H9 (cell line): ENCODE results near the gene HCRT. TPM values are rescaled to one million over a fixed set of nuclear protein-coding genes. Genes with fewer than 3 reads are reported as not detected.

ENCODE experiments used
- DNase-seq: peaks from one replicate; pipeline ENCODE4 v3.0.0-alpha.2; 2017
- H2AFZ ChIP-seq: one replicate; pipeline ENCODE4 v1.6.1; 2013; ENCODE audit warnings: mild to moderate bottlenecking, low read length, control low read depth, moderate library complexity
- H2AK5ac ChIP-seq: 2 replicates; pipeline ENCODE4 v1.6.1; 2013; ENCODE audit warnings: low read length, control low read depth, mixed read lengths; ENCODE audit not compliant: insufficient read length
- H2BK120ac ChIP-seq: one replicate; pipeline ENCODE4 v1.6.1; 2013; ENCODE audit warnings: low read depth, mild to moderate bottlenecking, low read length, control low read depth, inconsistent platforms; ENCODE audit not compliant: poor library complexity, severe bottlenecking
- H2BK12ac ChIP-seq: 2 replicates; pipeline ENCODE4 v1.6.1; 2013; ENCODE audit warnings: low read length, control low read depth, mixed read lengths, low read depth; ENCODE audit not compliant: insufficient read length
- H2BK15ac ChIP-seq: 2 replicates; pipeline ENCODE4 v1.6.1; 2013; ENCODE audit warnings: low read depth, low read length, control low read depth
- H2BK20ac ChIP-seq: one replicate; pipeline ENCODE4 v1.6.1; 2013; ENCODE audit warnings: low read depth, mild to moderate bottlenecking, low read length, control low read depth, inconsistent platforms; ENCODE audit not compliant: poor library complexity, severe bottlenecking
- H2BK5ac ChIP-seq: 2 replicates; pipeline ENCODE4 v1.6.1; 2013; ENCODE audit warnings: low read length, control low read depth, mixed read lengths; ENCODE audit not compliant: insufficient read length
- H3K14ac ChIP-seq: 2 replicates; pipeline ENCODE4 v1.6.1; 2013; ENCODE audit warnings: low read length, control low read depth; ENCODE audit not compliant: insufficient read depth
- H3K18ac ChIP-seq: 2 replicates; pipeline ENCODE4 v1.6.1; 2013; ENCODE audit warnings: low read depth, mild to moderate bottlenecking, mixed read lengths, low read length, control low read depth; ENCODE audit not compliant: insufficient read length
- H3K23ac ChIP-seq: 2 replicates; pipeline ENCODE4 v1.6.1; 2013; ENCODE audit warnings: low read length, control low read depth, mixed read lengths, low read depth; ENCODE audit not compliant: insufficient read length
- H3K23me2 ChIP-seq: 2 replicates; pipeline ENCODE4 v1.6.1; 2013; ENCODE audit warnings: low read depth, mild to moderate bottlenecking, mixed read lengths, low read length, control low read depth; ENCODE audit not compliant: insufficient read length, poor library complexity, severe bottlenecking
- H3K27ac ChIP-seq: 2 replicates; pipeline ENCODE4 v1.5.1; 2013; ENCODE audit warnings: low read length, control low read depth, mixed read lengths, low read depth; ENCODE audit not compliant: insufficient read length
- H3K27me3 ChIP-seq: 2 replicates; pipeline ENCODE4 v1.6.1; 2013; ENCODE audit warnings: low read length, control low read depth, inconsistent platforms; ENCODE audit not compliant: insufficient read depth
- H3K4ac ChIP-seq: 2 replicates; pipeline ENCODE4 v1.6.1; 2013; ENCODE audit warnings: low read depth, mild to moderate bottlenecking, control low read depth, inconsistent platforms, low read length, moderate library complexity
- H3K4me1 ChIP-seq: 2 replicates; pipeline ENCODE4 v1.6.1; 2013; ENCODE audit warnings: low read length, control low read depth, inconsistent platforms; ENCODE audit not compliant: insufficient read depth
- H3K4me2 ChIP-seq: 2 replicates; pipeline ENCODE4 v1.6.1; 2013; ENCODE audit warnings: low read length, control low read depth, mixed read lengths; ENCODE audit not compliant: insufficient read length, insufficient read depth
- H3K56ac ChIP-seq: 2 replicates; pipeline ENCODE4 v1.6.1; 2013; ENCODE audit warnings: low read depth, mild to moderate bottlenecking, mixed read lengths, low read length, control low read depth; ENCODE audit not compliant: insufficient read length
- H3K79me1 ChIP-seq: 2 replicates; pipeline ENCODE4 v1.6.1; 2013; ENCODE audit warnings: low read depth, mild to moderate bottlenecking, moderate library complexity, low read length, control low read depth, inconsistent platforms; ENCODE audit not compliant: insufficient read depth, poor library complexity, severe bottlenecking
- H3K79me2 ChIP-seq: 2 replicates; pipeline ENCODE4 v1.6.1; 2013; ENCODE audit warnings: low read length, control low read depth, inconsistent platforms; ENCODE audit not compliant: insufficient read depth
- H3K9ac ChIP-seq: 2 replicates; pipeline ENCODE4 v1.6.1; 2013; ENCODE audit warnings: low read length, control low read depth, mixed read lengths; ENCODE audit not compliant: insufficient read length; ENCODE audit errors: extremely low read depth
- H3K9me3 ChIP-seq: one replicate; pipeline ENCODE4 v1.6.1; 2013; ENCODE audit warnings: low read depth, low read length, inconsistent platforms; ENCODE audit not compliant: control insufficient read depth
- H3T11ph ChIP-seq: one replicate; pipeline ENCODE4 v1.6.1; 2013; ENCODE audit warnings: mild to moderate bottlenecking, low read length, control low read depth, inconsistent platforms
- H4K20me1 ChIP-seq: one replicate; pipeline ENCODE4 v1.6.1; 2013; ENCODE audit not compliant: control insufficient read depth, insufficient read length, insufficient read depth
- H4K5ac ChIP-seq: 2 replicates; pipeline ENCODE4 v1.6.1; 2013; ENCODE audit warnings: low read depth, mild to moderate bottlenecking, mixed read lengths, low read length, control low read depth; ENCODE audit not compliant: insufficient read length
- H4K8ac ChIP-seq: replicated peaks from 2 replicates; pipeline ENCODE4 v1.6.1; 2013; ENCODE audit warnings: low read length, control low read depth, mixed read lengths, low read depth; ENCODE audit not compliant: insufficient read length
- H4K91ac ChIP-seq: 2 replicates; pipeline ENCODE4 v1.6.1; 2013; ENCODE audit warnings: low read depth, mild to moderate bottlenecking, moderate library complexity, mixed read lengths, low read length, control low read depth; ENCODE audit not compliant: insufficient read length
- H3K27ac Mint-ChIP-seq, 3 experiments: 2 replicates in 2 of 3; 3 replicates in 1 of 3; pipeline ENCODE4 v1.8.0; 2020 to 2021; ENCODE audit warnings: mixed read lengths in 3 of 3, mild to moderate bottlenecking in 1 of 3, moderate library complexity in 1 of 3
- H3K27me3 Mint-ChIP-seq: 2 replicates; pipeline ENCODE4 v1.8.0; 2021; ENCODE audit warnings: low read depth, mild to moderate bottlenecking, moderate library complexity, mixed read lengths
- H3K36me3 Mint-ChIP-seq, 3 experiments: 2 replicates in 2 of 3; 3 replicates in 1 of 3; pipeline ENCODE4 v1.8.0; 2020 to 2021; ENCODE audit warnings: low read depth in 3 of 3, mixed read lengths in 3 of 3; ENCODE audit not compliant: insufficient read depth in 1 of 3
- H3K4me1 Mint-ChIP-seq, 2 experiments: 2 replicates each; pipeline ENCODE4 v1.8.0; 2020; ENCODE audit warnings: mixed read lengths in 2 of 2
- H3K4me3 Mint-ChIP-seq, 2 experiments: 2 replicates in 1 of 2; 3 replicates in 1 of 2; pipeline ENCODE4 v1.8.0; 2020 to 2021; ENCODE audit warnings: mild to moderate bottlenecking in 2 of 2, mixed read lengths in 2 of 2, moderate library complexity in 1 of 2
- H3K9me3 Mint-ChIP-seq, 2 experiments: 2 replicates in 1 of 2; 3 replicates in 1 of 2; pipeline ENCODE4 v1.8.0; 2020; ENCODE audit warnings: mild to moderate bottlenecking in 2 of 2, mixed read lengths in 2 of 2, moderate library complexity in 1 of 2
- WGBS: extraction: QIAGEN DNeasy Blood & Tissue Kit; methylation state at CpG from one replicate; pipeline ENCODE4 v1.1.7; 2013; ENCODE audit warnings: missing lambda C conversion rate, low lambda C conversion rate, mixed read lengths; ENCODE audit not compliant: insufficient read length; ENCODE audit errors: extremely low coverage; 5-methylcytosine and 5-hydroxymethylcytosine counted together
- total RNA-seq: library from RNA; stranded (reverse); gene quantifications from 2 replicates; pipeline ENCODE4 v1.2.1, GENCODE V29; 2021
- TF ChIP-seq, protein P1 (sequence below): fragments of 200-600 bp; sonication (generic); conservative IDR thresholded peaks from 3 replicates; pipeline ENCODE4 v1.8.0; 2021; ENCODE audit warnings: antibody characterized with exemption, mild to moderate bottlenecking

The HCRT gene
- total RNA-seq, 1 experiment from 2014 or later, result not detected

DNA sequence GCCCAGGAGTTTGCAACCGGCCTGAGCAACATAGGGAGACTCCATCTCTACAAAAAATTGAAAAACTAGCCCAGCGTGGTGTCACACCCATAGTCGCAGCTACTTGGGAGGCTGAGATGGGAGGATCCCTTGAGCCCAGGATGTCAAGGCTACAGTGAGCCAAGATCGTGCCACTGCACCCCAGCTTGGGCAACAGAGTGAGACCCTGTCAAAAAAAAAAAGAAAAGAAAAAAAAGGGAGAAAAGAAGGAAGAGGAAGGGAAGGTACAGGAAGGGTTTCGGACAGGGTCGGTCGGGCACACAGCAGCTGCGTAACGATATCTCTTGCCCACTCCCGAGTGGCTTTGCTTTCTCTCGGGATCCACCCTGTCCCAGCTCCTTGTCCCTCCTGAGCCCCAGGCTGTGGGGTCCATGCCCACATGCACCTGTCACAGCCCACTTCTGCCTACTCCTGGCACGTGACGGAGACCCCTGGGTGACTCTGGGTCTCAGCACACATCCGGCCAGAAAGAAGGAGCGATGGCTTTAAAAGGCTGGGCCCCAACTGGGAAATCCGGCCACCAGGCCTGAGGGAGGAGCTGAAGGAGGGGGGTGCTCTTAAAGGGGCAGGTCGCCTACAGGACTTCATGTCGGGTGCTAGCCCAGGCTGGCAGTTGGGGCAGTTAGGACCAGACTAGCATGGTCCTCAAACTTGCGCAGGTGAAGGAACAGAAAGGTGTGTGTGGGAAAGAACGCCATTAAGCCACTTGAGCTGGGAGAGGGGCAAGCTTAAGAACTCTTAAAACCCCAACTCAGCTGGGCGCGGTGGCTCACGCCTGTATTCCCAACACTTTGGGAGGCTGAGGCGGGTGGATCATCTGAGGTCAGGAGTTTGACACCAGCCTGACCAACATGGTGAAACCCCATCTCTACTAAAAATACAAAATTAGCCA, 9.0 kb upstream of the HCRT start, which contains the start of gene GHDC:
GHDC (minus strand) TSS at position 526 of the 931 bp plus-strand sequence. CDS start 913 bp downstream, outside the sequence.
- no peak within 1 kb of the TSS for H3K9ac ChIP-seq
- no peak within 1 kb of the TSS for H4K5ac ChIP-seq
- H2BK15ac ChIP-seq, result no peak within 1 kb of the TSS
- no peaks in the 10 kb centered on the region for H3K9me3 ChIP-seq
- H3K4me1 ChIP-seq, result no peaks in the 10 kb centered on the region
- peak within 1 kb of the TSS; percentile 69 for H3K4me2 ChIP-seq
- no peaks in the 10 kb centered on the region for H3K79me1 ChIP-seq
- H3K14ac ChIP-seq, result peak within 1 kb of the TSS; percentile 23; the same call in 1 of the 2 replicates
- no peaks in the 10 kb centered on the region for H3K27me3 ChIP-seq
- H3K9me3 Mint-ChIP-seq, result no peaks in the 10 kb centered on the region
- H3K27ac ChIP-seq, result no peak within 1 kb of the TSS
- no peak within 1 kb of the TSS for H2BK12ac ChIP-seq
- WGBS, result no CpG with 5 or more reads among the region's 24 CpGs
- no peaks in the 10 kb centered on the region for H3K79me2 ChIP-seq
- H2BK20ac ChIP-seq, result no peak within 1 kb of the TSS
- peak within 1 kb of the TSS; percentile 28 for H3K18ac ChIP-seq
- no peak within 1 kb of the TSS for H2AK5ac ChIP-seq
- TF ChIP-seq, protein P1, sequence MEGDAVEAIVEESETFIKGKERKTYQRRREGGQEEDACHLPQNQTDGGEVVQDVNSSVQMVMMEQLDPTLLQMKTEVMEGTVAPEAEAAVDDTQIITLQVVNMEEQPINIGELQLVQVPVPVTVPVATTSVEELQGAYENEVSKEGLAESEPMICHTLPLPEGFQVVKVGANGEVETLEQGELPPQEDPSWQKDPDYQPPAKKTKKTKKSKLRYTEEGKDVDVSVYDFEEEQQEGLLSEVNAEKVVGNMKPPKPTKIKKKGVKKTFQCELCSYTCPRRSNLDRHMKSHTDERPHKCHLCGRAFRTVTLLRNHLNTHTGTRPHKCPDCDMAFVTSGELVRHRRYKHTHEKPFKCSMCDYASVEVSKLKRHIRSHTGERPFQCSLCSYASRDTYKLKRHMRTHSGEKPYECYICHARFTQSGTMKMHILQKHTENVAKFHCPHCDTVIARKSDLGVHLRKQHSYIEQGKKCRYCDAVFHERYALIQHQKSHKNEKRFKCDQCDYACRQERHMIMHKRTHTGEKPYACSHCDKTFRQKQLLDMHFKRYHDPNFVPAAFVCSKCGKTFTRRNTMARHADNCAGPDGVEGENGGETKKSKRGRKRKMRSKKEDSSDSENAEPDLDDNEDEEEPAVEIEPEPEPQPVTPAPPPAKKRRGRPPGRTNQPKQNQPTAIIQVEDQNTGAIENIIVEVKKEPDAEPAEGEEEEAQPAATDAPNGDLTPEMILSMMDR, result no peak
- no peak within 1 kb of the TSS for H4K8ac ChIP-seq
- H3K56ac ChIP-seq, result no peak within 1 kb of the TSS
- H2BK120ac ChIP-seq, result no peak within 1 kb of the TSS
- H3K27ac Mint-ChIP-seq, result peak within 1 kb of the TSS in 2 of 3 experiments; percentile 86 to 91; a peak in 3 of 7 replicates
- DNase-seq, result peak; percentile 88
- no peak within 1 kb of the TSS for H3K4ac ChIP-seq
- H2BK5ac ChIP-seq, result no peak within 1 kb of the TSS
- H3K23ac ChIP-seq, result no peak within 1 kb of the TSS
- H3K36me3 Mint-ChIP-seq, result no peaks in the 10 kb centered on the region
- H4K91ac ChIP-seq, result no peak within 1 kb of the TSS
- peaks cover 11 to 17% of the 10 kb centered on the region in 2 experiments for H3K4me1 Mint-ChIP-seq
- H3K23me2 ChIP-seq, result peaks cover 3% of the 10 kb centered on the region
- H2AFZ ChIP-seq, result peak within 1 kb of the TSS; percentile 17
- no peaks in the 10 kb centered on the region for H3K27me3 Mint-ChIP-seq
- H3T11ph ChIP-seq, result no peak within 1 kb of the TSS
- H3K4me3 Mint-ChIP-seq, result peak within 1 kb of the TSS; percentile 66 to 72
- H4K20me1 ChIP-seq, result no peaks in the 10 kb centered on the region
